Lower leg skin (tissue), 3 donors: ENCODE measurements around the gene NTRK3.

Source experiments
- POLR2A ChIP-seq, 2 donors: fragments of 450-650 bp; IDR thresholded peaks; one replicate each; pipeline ENCODE4 v1.6.1; 2016 to 2017; ENCODE audit warnings: antibody characterized with exemption in 2 of 2, mild to moderate bottlenecking in 1 of 2, moderate library complexity in 1 of 2
- TF ChIP-seq, protein P1 (sequence below), 3 donors: fragments of 450-650 bp; IDR thresholded peaks; one replicate each; pipeline ENCODE4 v1.5.1; 2016; ENCODE audit warnings: antibody characterized with exemption in 3 of 3, mild to moderate bottlenecking in 3 of 3, moderate library complexity in 2 of 3

DNA sequence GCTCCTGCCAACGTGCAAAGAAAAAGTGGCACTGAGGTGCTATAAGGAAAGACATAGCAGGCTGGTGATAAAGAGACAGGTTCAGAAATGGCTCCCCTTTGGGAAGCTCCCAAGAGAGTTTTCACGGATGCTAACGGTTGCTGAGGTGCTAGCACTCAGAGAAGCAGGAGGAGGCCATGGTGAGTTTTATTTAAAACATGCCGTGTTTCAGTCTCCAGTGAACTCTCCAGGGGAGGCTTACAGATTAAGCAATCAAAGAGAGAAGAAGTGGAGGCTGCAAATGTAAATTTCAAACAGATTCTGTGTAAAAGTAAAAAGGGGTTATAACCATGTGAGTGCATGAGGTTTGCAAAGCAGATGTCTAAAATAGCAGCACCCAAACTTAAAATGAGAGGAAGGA is 346.2 kb downstream of the NTRK3 start:
- TF ChIP-seq POLR2A (IDR thresholded peaks at IDR 0.05) = no peak
- TF ChIP-seq, protein P1, sequence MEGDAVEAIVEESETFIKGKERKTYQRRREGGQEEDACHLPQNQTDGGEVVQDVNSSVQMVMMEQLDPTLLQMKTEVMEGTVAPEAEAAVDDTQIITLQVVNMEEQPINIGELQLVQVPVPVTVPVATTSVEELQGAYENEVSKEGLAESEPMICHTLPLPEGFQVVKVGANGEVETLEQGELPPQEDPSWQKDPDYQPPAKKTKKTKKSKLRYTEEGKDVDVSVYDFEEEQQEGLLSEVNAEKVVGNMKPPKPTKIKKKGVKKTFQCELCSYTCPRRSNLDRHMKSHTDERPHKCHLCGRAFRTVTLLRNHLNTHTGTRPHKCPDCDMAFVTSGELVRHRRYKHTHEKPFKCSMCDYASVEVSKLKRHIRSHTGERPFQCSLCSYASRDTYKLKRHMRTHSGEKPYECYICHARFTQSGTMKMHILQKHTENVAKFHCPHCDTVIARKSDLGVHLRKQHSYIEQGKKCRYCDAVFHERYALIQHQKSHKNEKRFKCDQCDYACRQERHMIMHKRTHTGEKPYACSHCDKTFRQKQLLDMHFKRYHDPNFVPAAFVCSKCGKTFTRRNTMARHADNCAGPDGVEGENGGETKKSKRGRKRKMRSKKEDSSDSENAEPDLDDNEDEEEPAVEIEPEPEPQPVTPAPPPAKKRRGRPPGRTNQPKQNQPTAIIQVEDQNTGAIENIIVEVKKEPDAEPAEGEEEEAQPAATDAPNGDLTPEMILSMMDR (IDR thresholded peaks at IDR 0.05) = no peak
